GM19397 (cell line): Measurements from ENCODE around the gene ATF7.
"Not testable (repeated sequence)": the region's sequence is repeated elsewhere in the genome, so short reads cannot be mapped to it uniquely, and the experiment has no call there.

ENCODE experiments used
- ATAC-seq: cut with Tn5 transposase; IDR thresholded peaks from one replicate; pipeline ENCODE4 v1.9.1; 2021; ENCODE audit warnings: mild to moderate bottlenecking, moderate library complexity; ENCODE audit not compliant: unreplicated experiment

ATF7 gene

DNA sequence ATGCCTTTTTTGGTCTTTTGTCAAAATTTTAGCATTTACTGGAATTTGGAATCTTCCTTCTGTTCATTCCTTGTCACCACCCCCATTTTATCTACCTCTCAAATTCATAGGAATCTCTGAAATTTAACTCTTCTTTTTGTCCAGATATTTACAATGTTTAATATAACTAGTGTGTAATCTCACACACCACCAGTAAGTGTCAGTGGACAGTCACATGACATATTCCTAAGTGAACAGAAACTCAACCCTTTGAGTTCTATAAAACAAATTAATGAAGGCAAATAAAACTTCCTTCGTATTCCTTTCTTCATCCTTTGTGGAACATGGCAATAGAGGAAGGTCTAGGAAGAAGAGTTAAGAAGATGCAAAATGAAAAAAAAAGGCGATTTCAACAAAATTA is 26.6 kb downstream of the ATF7 start:
- ATAC-seq, result no peak

DNA sequence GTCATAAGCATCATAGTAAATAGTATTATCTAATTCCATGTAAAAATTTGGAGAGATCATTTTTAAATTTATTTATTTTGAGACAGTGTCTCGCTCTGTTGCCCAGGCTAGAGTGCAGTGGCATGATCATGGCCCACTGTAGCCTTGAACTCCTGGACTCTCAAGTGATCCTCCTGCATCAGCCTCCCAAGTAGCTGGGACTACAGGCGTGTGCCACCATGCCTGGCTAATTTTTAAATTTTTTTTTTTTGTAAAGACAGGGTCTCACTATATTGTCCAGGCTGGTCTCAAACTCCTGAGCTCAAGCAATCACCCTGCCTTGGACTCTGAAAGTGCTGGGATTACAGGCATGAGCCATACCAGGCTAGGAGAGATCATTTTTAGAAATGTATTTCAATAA is 27.2 kb downstream of the ATF7 start:
- ATAC-seq, result not testable (repeated sequence)

DNA sequence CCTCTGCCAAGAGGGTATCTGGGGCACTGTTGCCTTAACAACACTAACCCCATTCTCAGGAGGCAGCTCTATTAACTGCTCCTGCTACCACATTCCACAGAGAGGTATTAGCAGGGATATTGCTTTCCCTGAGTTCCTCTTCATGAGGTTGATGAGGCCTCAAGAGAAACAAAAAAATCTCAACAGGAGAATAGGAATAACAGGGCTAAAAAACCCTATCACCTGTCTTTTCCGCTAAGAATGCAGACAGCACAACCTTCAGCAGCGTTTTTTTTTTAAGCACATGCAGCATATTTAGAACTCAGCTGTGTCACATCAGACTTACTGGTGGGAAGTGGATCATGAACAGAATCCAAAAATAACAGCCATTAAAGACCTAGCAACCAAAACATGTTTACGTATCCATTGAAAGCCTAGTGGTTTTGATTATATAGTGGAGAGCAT is 29.2 kb downstream of the ATF7 start:
- no peak for ATAC-seq

DNA sequence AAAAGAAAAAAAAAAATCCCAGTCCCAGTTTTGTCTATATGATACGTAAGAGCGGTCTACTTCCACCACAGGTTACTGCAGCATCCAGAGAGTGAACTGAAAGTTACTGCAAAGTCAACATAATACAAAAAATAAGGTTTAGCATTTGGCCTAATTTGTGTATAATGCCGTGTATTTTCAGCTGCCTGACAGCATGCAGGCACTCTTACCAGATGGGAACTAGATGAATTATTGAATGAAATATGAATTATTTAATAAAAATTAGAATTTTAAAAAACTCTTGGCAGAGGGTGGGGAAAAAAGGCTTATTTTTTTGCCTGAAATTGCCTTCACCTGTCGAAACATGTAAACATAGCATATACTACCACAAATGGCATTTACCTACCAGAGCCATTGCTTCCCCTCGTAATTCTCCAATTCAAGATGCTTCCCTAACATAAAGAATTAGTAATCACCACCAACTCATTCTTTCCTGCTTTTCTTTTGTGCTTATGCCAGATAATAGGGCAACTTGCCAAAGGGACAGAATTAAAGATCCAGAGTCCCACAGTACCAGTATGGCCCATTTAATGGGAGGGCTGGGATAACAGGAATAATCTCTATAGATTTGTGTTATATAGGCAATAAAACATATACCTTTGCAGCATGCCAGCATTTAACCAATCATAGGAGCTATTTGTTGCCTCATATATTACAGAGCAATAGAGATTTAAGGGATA is 31.1 kb downstream of the ATF7 start:
- ATAC-seq, result no peak

DNA sequence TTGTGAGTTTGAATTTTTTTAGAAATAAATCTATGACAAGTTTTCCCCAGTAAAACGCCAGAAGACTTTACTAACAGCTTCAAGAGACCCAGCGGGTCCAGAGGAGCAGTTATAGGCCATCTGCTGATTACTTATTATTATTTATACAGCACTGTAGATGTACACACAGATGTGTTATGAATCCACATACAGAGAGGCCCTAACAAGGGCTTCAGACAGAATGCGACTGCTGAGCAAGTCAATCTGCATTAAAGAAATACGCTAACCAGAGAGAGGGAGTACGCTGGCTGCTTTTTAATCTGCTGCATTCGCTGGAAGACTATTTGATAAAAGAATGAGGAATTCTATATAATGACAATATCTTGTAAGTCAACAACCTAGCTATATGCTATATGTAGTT is 32.5 kb downstream of the ATF7 start:
- ATAC-seq, result no peak

DNA sequence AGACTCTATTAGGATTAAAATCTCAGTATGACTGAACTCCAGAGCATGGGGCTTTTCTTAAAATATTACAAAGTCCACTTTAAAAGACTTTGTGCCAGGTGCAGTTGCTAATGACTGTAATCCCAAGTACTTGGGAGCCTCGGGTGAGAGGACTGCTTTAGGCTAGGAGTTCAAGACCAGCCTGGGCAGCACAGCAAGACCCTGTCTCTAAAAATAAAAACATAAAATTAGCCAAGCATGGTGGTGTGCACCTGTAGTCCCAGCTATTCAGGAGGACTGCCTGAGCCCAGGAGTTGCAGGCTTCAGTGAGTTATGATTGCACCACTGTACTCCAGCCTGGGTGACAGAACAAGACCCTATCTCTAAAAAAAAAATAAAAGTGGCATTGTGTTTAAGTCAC is 33.2 kb downstream of the ATF7 start:
- no peak for ATAC-seq

DNA sequence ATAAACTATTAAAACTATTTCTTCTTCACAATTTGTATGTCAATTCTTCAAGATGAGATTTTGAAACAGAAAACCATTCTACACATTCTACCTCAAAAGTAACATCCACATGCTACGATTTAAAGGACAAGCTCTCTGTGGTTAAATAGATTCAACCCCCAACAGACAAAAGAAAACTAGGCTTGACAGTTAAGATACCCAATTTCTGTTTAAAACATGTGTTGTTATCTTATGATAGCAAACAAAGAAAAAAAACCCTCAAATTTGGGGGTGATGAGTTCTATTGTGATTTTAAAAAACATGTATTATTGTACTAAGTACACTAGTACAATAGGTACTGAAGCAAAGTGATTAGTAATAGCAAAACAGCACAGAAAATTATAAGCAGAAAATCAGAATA is 33.8 kb downstream of the ATF7 start:
- ATAC-seq, result no peak

DNA sequence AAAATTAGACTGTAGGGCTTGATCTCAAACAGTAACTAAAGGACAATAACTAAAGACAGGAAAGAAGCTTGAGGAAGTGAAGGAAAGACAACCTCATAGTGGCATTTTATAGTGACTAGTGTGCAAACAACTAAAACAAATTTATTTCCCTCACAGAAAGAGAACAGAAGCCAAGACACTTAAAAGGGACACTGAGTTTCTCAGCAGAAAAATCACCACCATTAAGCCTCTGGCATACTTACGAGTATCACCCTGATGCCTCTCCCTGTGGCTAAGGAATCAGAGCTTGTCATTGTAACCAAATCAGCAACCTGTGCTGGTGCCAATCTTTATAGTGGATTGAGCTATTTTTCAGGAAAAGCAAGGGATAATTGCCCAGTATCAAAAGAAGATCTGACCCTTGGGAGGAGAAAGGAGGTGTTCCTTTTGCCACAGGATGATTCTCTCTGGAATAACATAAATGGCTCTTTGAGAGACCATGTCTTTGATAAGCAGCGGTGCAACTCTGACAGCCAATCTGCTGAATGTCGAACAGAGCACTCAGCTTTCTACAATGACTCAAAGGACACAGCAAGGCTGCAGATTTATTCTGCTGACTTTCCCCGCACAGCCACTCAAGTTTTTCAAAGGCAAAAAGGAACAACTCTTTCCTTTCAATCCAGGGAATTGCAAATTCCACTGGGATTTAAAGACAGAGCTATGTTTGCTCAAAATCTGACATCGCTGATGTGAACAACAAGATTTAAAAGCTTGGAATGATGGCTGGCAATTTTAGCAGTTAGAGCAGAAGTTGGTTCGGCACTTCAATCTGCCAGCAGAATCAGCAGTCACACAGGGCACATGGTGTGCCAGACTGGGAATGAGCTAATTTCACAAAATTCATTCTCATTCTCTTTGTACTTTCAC is 34.6 kb downstream of the ATF7 start:
- ATAC-seq, result no peak

DNA sequence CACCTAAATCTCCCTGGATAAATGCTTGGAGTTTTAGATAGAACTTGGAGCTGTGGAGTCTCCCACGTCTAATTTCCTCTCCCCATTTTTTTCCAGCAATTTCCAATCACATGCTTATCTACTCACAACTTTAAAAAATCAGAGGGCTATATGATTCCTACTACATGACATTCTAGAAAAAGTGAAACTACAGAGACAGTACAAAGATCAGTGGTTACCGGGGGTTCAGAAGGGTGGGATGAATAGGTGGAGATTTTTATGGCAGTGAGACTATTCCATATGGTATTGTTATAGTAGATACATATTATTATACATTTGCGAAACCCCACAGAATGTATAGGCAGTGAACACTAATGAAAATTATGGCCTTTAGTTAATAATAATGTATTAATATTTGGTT is 35.5 kb downstream of the ATF7 start:
- no peak for ATAC-seq

DNA sequence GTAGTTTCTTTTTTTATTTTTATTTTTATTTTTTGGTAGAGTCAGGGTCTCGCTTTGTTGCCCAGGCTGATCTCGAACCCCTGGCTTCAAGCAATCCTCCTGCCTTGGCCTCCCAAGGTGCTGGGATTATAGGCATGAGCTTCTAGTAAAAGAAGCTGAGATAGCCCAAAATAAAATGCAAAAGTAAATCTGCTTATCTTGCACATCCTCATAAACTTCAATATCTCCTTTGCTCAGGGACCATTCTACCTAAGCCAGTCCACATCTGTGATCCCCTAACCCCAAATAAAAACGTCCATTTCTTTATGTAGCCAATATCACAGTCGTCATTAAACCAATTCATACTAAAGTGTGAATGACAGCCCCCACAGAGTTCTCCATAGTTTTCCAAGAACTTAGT is 36.3 kb downstream of the ATF7 start:
- ATAC-seq, result no peak

DNA sequence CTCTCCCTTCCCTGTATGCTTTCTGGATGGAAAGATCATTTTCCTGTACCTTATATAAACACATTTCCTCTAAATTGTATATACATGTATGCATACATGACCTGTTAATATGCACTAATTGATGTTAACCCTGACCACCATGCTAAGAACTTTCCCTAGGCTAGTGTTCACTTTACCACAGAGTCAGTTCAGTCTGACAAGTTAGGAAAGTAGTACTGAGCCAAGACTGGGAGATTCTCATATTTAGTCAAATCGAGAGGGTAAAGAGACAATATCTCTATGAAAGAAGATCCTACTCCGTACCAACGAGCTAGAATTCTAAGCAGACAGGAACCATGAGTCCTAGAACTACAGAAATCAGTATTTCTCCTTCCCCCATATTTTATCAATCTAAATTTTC is 36.8 kb downstream of the ATF7 start:
- ATAC-seq, result no peak

DNA sequence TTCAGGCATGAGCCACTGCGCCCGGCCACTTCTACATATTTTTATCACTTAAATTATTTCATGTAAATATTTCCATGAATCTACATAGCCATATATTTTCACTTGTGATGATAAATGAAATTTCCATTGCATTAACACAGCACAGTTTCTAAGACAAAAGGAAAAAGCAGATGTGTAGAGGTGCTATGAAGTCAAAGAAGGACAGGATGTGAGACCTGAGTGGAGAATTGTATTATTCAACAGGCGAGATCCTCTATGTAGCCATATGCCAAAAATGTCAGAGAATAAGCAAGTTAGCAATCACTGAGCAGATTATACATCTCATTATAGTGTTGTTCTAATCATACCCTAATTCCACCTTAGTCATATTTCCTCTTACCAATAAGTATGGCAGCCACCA is 38.1 kb downstream of the ATF7 start:
- no peak for ATAC-seq

DNA sequence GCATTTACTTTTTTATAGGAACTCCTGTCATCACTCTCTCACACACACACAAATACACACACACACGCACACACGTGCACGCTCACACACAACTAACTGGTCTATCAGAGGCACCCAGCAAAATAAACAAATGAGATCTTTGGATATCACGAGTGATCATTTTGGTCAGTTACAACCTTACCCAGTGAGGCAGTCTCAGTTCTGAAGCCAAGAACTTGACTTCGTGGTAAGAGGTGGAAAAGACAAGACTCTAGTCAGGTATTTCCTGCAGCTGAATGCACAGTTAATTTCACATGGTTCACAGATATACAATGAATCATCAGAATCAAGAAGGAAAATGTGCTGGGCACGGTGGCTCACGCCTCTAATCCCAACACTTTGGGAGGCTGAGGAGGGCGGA is 39.4 kb downstream of the ATF7 start:
- ATAC-seq, result no peak

DNA sequence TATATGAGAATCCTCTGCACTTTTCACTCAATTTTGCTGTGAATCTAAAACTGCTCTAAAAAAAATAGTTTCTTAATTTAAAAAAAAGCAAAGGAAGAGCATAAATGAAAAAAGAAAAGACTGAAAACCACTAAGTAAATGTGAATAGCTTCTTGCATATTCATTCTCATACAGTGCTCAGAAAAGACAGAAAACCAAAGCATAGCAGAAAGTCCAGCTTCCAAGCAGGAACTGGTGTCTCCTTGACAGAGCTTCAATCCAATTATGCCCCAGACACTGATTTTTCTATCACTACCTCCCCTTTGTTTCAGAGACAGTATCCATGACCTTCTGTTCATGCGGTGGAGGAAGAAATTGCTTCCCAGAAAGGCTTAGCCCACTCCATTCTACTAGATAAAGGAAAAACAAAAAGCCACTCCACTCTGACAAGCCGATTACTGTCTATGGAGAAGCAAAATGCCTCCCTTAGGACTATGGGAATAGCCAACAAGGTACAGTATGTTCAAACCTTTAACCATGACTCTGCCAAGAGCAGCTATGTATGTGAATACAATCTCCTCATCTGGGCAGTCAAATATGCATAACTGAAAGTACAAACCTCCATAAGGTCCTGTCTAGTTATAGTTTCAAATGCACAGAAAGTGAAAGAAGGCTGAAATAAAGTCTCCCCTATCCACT is 40.6 kb downstream of the ATF7 start:
- peak; percentile 48 for ATAC-seq

DNA sequence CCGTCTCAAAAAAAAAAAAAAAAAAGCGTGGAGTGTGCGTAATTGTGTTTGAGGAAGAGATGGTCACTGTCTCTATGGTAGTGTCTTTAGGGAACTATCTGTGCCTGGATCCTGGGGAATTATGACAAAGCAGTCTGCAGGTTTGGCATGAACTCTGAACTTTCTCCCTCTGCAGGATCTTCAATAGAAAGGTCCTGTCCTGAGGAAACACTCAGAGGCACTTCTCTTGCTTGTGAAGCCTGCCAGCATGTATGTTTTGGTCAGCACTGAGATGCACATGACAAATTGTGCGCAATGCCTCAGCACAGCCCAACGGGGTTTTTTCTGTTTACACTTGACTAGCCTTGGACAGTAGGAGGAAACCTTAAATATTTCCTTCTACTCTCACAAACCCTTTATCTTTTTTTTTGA is 46.6 kb downstream of the ATF7 start:
- ATAC-seq, result peak; percentile 66

DNA sequence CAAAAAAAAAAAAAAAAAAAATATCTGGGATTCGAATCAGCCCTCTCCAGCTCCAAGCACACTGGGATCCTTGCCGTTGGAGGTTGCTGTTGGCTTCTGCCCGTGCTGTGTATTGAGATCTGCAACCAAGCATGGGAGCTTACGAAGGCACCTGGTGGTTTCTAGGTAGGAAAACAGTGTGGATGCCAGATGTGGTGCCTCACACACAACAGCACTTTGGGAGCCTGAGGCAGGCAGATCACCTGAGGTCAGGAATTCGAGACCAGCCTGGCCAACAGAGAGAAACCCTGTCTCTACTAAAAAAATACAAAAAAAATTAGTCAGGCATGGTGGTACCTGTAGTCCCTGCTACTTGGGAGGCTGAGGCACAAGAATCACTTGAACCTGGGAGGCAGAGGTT is 47.4 kb downstream of the ATF7 start:
- ATAC-seq, result no peak

DNA sequence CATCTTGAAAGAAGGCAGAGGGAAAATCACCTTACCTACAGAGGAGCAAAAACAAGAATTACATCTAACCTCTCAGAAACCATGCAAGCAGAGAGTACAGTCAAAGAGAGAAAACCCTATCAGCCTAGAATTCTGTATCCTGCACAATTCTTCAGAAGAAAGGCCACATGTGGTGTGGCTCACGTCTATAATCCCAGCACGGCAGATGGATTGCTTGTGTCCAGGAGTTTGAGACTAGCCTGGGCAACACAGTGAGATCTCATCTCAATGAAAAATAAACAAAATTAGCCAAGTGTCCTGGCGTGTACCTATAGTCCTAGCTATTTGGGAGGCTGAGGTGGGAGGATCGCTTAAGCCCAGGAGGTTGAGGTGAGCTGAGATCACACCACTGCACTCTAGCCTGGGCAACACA is 48.2 kb downstream of the ATF7 start:
- ATAC-seq, result peak; percentile 47

DNA sequence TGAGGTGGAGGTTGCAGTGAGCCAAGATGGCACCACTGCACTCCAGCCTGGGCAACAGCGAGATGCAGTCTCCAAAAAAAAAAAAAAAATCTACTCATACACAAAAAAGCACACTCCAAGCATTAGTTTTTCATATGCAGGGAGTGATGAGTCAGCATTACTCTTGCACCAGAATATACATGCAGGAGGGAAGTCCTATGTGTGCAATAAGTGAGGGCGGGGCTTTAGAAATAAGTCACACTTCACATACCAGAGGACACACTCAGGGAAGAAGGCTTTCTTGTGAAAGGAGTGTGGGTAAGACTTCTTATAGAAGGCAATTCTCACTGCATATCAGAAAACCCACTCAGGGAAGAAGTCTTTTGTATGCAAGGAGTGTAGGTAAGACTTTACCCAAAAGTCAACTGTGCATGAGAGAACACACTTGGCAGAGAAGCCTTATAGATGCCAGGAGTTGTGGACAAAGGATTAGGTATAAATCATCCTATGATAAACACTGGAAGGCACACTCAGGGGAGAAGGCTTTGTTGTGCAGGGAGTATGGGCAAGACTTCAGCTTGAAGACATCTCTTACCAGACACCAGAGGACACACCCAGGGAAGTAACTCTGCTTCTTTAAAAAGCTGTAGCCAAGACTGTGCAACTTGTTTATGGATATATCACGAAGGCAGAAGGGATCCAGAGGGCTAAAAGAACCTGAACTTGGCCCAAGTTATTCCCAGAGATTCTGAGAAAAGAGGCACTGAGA is 50.5 kb downstream of the ATF7 start:
- ATAC-seq, result no peak

DNA sequence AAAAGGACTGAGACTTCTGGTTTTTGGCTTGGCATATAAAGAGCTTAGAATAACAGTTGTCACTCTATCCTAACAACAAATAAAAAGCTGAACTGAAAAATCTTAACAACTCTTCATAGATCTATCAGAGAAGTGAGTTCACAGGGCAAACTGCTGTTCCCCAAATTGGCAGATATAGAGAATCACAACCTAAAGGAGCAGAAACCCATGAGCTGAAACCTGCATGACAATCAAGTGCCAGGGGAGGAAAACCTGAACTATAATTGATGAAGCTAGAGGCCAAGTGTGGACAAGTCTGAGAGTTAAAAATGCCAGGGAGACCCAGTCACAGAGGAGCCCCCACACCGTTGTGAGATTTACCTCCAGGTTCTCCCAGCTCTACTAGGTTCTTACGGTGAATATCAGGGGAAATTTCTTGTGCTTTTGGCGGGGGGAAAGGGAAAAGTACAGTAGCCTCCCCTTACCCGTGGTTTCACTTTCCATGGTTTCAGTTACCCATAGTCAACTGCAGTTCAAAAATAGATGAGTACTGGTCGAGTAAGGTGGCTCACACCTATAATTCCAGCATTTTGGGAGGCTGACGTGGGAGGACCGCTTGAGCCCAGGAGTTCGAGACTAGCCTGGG is 53.9 kb downstream of the ATF7 start:
- no peak for ATAC-seq

DNA sequence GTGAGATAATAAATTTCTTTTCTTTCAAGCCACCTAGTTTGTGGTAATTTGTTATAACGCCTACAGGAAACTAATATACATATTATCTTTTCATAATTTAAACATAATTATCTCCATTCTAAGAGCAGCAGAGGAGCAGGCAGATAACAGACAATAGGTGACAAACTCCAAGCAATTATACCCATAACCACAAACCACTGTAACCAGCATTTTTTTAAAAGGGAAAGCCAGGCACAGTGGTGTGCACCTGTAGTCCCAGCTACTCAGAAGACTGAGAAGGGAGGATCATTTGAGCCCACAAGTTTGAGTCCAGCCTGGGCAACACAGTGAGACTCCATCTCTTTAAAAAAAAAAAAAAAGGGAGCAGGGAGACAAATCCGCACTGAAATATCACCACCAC is 54.9 kb downstream of the ATF7 start:
- ATAC-seq, result no peak
